T follicular helper cell (primary cell): ENCODE measurements around the gene KCNK13.

Experiments
- DNase-seq: peaks from one replicate; pipeline ENCODE4 v3.0.0-alpha.2; 2020; ENCODE audit warnings: low read depth

KCNK13 gene

DNA sequence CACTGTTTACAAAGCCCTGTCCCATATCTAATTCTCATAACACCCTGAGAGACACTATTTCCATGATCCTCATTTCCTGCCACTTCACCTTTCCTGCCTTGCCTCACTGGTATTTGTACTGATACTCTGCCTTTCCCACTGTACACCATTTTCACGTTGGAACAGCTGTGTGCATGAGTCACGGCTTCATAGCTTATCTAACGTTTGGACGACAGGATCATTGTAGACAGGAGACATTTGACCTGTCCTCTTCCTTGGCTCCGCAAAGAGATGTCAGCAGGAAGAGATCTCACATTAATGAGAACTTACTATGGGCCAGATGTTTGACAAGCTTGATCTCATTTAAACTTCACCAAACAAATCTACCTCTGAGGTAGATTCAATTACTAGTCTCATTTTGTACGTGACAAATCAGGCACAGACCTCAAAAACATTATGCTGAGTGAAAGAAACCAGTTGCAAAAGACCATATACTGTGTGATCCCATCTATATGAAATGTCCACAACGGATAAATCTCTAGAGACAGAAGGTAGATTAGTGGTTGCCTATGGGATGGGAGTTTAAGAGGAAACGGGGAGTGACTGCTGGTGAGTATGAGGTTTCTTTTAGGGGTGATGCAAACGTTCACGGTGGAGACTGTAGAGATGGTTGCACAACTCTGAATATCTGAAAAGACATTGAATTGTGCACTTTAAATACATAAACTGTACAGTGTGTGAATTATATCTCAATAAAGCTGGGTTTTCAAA, 71.2 kb downstream of the KCNK13 start:
- no peak for DNase-seq

DNA sequence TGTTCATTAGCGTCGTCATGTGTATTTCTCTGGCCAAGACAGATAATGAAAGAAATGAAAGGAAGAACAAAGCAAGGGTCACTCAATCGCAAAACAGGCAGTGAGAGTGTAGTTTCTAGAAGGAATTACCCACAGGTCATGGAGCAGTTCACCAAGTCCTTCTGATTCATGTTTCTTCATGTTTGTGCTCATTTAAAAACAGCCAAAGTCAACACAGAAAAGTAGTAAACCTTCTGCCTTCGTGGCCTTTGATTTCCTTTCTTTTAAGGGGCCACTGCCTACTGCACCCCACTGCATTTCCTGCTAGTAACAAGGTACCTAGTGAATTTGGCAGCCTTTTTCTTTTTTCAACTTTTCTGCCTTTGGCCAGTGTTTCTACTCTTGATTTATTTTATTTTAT, 75.1 kb downstream of the KCNK13 start:
- DNase-seq: no peak

DNA sequence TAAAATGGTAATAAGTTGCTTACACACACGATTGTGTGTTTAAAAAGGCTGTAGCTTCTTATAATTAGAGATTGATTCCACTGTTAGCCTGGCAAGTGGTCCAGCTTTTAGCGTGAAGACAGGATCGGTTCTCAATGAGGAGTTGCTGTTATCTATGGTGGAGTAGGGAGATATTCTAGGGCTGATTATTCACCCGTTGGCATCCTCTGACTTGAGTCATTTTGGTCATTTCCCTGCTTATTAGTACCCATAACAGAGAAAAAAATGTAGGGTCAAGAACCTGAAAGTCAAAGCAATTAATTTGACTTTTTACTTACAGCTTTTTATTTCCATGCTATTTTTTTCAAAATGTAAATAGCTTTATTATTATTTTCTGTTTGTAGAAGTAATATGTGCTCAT, 76.0 kb downstream of the KCNK13 start:
- DNase-seq: no peak

DNA sequence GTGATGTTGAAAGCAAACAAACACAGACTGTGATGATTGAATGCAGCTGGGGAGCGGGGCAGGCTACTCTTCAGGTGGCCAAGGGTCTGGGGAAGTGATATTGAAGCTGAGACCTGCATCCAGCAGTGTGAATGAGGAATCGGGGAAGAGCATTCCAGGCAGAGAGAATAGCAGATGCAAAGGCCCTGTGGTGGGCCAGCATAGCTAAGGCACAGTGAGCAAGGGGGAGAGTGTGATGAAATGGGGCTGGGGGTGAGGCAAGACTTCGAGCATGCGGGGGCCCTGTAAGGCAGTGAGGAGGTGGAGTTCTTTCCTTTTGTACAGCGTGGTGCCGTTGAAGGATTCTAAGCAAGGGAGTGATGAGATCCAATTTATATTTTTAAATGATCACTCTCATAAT, 77.4 kb downstream of the KCNK13 start:
- no peak for DNase-seq

DNA sequence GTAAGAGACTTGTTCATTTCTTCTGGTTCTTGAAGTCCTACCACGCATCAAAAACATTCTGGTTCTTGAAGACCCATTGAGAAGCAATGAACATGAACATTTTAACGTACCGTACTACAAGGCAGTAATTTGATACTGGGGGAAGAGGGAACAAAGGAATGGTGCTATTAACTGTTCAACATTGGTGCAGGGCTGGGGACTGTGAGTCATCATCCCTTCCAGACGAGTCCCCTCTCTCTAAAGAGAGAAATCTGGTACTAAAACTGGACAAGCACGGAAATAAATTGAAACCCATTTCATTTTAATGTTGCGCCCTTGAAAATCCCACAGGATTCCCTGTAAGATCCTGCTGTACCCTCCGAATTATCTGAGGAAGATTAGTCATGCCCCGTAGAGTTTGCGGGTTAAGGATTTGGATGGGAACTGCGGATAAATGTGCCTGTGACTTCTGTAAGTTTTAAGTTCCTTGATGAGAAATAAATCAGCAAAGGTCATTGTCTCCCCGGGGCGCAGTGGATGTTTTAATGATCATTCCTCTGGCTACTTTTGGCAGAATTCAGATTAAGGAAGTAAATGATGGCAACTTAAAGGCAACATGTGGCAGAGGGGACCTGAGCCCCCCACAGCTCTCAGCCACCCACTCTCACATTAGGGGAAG, 78.6 kb downstream of the KCNK13 start:
- DNase-seq: no peak

DNA sequence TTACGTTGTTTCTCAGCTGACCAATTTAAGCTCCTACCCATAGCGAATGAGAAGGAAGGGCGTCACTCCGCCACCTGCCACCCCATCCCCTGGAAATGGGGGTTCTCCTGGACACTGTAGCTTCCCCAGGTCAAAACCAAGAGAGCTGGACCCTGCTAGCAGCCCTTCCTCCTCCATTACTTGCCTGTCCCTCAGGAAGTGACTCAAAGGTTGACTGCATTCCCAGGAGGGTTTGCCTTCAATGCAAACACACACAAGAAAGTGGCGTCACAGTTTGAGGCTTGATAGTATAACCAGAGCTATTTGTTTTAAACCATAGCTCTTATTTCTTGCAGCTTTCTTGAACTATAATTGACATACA, 79.1 kb downstream of the KCNK13 start:
- no peak for DNase-seq

DNA sequence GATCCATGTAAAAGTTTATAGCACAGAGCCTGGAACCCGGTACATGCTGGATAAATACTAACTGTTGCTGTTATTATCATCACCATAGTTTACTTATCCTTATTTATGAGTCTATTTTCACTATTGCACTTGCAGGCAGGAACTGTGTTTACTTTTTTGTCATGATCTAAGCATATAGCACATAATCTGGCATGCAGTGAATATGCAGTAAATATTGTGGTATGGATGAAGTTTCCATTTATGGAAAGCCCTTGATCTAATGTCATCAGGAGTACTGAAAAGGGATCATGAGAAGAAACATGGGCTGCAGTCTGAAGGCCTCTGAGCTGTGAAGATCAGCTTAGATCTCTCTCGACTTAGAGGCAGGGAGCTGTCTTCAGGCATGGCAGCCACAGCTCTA, 91.6 kb downstream of the KCNK13 start:
- no peak for DNase-seq

DNA sequence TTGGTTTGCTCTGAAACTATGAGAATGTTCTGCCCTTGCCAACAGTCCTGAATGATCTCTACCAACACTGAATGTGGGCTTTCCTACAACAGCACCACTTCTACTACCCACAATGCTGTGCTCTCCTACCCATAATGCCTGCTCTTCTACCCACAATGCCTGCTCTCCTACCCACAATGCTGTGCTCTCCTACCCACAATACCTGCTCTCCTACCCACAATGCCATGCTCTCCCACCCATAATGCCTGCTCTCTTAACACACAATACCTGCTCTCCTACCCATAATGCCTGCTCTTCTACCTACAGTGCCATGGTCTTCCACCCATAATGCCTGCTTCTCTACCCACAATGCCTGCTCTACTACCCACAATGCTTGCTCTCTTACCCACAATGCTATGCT, 92.3 kb downstream of the KCNK13 start:
- no peak for DNase-seq

DNA sequence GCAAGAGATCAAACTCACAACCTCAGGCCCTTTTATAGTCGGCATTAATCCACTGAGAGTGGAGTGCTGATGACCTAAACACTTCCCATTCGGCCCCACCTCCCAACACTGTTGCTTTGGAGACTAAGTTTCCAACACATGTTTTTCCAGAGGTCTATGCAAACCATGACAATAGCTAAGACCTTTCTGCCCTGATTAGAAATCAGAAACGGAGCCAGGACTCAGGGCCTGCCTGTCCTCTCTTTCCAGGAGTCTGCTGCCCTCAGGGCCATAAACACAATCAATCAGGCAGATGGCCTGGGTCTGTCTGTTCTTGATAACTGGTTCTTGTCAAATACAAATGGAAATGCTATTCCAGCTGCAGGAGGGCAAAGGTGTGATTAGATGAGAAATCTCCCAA, 97.4 kb downstream of the KCNK13 start:
- DNase-seq: no peak

DNA sequence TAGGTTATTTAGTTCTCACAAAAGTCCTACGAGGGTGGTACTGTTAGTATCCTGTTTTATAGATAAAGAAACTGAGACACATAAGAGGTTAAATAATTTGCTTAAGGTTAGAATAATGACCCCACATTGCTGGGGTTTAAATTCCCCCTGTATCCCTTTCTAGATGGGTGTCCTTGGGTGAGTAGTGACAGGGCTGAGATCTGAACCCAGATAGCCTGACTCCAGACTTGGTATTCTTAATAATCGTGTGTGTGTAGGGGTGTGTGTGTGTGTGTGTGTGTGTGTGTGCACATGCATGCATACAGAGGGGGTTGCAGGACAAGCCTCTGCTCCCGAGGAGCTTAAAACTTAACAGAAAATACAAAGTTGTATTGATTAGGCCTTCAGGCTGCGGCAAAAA, 97.9 kb downstream of the KCNK13 start:
- no peak for DNase-seq

DNA sequence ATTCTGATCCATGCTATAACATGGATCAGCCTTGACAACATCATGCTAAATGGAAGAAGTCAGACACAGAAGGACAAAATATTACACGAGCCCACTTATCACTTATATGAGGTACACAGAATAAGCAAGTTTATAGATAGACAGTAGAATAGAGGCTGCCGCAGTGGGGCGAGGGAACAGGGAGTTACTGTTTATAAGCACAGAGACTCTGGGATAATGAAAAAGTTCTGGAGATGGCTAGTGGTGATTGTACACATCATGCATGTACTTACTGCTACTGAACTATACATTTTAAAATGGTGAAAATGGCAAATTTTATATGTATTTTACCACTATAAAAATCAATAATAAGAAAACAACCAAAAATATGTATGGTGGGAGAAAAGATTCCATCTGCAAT, 99.3 kb downstream of the KCNK13 start:
- no peak for DNase-seq

DNA sequence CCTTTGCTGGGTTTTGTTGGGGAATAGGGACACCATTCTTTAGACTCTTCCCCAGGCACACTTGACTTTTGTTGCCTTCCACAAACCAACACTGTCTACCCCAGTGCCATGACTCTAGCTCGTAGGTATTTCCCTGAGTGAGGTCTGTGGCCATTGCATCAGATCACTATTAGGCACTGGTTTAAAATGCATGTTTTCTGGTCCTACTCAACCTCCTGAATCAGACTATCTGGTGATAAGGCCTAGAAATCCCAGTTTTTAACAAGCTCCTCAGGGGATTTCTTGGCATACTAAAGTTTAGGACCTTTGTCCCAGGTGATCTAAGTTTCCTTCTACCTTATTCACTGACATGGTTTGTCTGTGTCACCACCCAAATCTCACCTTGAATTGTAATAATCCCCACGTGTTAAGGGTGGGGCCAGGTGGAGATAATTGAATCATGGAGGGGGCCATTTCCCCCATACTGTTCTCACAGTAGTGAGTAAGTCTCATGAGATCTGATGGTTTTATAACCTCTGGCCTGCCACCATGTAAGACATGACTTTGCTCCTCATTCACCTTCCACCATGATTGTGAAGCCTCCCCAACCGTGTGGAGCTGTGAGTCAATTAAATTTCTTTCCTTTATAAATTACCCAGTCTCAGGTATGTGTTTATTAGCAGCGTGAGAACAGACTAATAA, 106.8 kb downstream of the KCNK13 start:
- DNase-seq: no peak

DNA sequence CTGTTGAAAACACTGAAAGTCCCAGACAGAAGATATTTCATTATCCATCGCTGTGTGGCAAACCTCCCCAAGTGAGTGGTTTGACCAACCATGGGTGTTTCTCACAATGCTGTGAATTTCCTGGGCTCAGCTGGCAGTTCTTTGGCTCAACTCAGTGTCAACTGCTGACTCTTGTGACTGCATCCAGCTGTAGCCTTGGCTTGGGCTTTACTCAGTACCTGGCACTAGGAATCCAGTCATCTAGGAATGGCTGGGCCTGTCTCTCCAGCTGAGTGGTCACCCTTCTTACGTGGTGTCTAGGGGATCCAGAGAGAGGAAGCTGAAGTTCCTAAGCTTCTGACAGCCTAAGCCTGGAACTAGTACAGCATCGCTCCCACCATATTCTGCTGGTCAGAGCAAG, 113.8 kb downstream of the KCNK13 start:
- no peak for DNase-seq

DNA sequence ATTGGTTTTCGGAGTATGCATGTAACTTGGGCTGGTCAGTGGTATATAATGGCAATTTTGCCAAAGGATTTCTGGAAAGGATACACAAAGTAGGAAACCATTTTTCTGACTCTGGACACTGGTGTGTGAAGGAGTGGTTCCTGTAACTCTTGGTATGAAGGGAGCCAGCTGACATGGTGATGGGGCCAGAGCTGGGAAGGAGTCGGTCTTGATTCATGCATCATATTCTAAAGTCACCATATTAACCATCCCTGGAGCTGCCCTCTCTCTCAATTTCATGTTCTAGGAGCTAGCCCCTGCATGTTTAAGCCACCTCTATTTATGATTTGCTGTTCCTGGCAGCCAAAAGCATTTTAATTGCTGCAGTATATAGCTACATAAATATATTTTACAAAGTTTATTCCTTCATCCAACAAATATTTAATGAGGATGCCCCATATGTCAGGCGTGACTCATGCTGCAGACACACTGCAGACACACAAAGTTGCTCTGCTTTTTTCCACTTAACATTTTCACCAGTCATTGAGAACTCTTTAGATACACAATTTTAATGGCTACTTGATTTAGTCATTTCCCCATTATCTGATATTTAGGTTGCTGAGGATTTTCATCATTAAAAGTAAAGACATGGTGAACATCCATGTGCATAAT, 115.9 kb downstream of the KCNK13 start:
- DNase-seq: no peak

DNA sequence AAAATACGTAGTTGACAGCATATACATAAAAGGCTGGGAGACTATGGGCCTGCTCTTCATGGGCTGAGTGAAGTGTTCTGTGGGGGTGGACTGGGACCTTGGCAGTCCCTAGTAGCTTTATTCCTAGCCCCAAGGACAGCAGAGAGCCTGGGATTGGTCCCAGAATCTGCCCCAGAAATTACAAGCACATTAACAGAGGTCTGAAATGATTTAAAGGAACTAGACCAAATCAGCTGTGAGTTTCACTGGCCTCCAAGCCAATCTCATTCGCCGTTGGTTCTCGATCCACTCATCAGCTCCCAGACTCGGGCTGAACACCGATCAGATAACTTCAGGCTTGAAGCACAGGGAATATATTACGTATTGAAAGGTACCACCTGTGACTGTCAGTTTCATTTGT, 117.6 kb downstream of the KCNK13 start:
- DNase-seq: no peak

DNA sequence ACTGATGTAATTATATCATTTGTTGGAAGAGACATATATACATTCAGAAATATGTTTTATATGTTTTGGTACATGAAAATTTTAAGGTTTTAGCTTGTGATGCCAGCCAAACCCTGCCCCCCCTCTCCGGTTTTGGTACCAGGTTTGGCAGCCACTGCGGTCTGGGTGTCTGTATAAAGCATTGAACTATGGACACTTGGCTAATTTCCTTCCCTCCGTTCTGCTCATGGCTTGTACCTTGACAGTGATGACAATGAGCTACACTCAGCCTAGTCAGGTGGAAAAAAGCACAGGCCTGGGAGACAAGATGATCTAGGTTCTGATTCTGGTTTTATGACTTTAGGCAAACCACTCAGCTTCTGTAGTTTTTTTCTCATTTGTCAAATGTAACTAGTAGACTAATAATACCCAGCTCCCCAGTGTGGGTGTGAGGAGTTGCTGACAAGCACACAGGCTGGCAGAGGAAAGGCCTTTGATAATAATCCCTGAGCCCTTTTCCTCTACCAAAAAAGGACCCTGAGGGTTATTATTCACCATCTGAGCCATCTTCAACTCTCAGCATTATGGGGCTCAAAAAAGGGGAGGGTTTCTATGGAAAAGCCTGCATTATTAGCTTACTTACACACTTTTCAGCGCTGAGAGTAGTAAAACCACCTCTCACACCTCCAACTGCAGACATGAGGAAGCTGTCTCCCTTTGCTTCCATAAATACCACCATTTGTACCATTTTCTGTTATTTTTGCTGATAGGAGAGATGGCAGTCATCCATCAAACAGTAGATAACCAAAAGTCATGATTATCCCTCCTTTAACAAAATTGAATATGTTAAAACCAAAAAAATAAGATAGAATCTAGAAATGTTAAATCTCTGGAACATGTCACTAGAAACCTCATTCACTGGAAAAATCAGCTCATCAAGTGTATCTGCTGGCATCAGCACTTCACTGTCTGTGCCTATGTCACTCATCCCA, 118.3 kb downstream of the KCNK13 start:
- DNase-seq: no peak

DNA sequence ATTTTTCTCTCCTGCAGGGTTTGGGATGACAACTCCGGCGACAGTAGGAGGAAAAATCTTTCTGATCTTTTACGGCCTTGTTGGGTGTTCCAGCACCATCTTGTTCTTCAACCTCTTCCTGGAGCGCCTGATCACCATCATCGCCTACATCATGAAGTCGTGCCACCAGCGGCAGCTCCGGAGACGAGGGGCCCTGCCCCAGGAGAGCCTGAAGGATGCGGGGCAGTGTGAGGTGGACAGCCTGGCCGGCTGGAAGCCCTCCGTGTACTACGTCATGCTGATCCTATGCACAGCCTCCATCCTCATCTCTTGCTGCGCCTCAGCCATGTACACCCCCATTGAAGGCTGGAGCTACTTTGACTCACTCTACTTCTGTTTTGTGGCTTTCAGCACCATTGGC, 122.3 kb downstream of the KCNK13 start:
- DNase-seq: no peak

DNA sequence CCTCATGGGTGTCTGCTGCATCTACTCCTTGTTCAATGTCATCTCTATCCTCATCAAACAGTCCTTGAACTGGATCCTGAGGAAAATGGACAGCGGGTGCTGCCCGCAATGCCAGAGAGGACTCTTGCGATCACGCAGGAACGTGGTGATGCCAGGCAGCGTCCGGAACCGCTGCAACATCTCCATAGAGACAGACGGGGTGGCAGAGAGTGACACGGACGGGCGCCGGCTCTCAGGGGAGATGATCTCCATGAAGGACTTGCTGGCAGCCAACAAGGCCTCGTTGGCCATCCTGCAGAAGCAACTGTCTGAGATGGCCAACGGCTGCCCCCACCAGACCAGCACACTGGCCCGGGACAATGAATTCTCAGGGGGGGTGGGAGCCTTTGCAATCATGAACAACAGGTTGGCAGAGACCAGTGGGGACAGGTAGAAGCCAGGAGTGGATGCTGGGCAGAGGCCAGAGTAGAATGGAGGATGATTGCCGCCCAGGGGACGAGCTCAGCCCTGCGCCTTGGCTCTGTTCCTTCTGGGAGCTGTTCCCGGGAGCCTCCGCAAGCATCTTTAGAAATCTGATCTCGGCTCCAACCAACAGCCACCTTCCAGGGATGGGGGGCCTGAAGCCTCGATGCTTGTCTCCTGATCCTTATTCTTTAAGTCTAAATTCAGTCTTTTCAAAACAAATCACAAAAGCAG, 122.9 kb downstream of the KCNK13 start:
- no peak for DNase-seq

DNA sequence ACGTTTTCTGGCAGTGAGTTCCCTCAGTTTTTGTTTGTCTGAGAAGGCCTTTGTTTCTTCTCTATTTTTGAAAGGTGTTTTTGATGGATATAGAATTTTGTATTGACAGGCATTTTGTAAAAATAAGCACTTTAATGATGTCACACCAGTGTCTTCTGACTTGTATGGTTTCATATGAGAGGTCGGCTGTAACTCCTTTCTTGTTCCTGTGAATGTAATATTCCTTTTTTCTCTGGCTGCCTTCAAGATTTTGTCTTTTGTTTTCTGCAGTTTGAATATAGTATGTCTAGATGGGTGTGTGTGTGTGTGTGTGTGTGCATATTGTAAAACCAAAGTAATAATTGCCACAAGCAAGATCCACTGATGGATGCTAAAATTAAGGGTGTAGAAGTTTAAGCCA, 126.8 kb downstream of the KCNK13 start:
- DNase-seq: no peak

DNA sequence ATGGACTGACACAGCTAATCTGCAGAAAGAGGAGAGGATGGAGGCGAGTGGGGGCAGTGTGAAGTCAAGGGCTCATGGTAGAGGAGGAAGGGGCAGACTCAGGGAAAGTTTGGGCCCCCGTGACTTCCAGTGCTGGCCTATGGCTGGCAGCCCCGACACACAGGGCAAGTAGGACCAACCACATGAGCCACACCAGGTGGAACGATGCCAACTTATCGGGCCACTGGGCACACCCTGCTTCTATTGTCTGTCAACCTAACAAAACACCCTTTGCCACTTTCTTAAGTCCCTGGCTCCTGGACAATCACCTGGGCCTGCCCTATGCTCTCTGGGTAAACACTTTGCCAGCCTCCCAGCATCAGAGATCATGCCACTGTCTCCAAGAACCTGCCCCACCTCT, 129.4 kb downstream of the KCNK13 start:
- DNase-seq: no peak

DNA sequence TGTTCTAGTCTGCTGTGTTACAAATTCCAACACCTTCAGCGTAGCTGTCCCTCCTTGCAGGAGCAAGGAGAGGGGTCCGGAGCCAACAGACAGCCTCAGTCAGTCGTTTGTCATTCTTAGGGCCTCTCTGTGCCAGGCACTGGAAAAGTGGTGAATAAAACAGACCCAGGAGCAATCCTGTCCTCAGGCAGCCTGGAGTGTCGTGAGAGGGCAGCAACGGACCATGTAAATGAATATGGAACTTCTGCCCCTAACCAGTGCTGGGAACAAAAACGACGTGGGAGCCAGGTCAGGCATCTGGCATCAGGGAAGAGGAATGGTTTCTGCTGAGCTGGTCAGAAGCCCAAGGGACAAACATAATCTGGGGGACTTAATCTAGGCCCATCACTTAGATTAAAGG, 129.8 kb downstream of the KCNK13 start:
- no peak for DNase-seq
